ENCODE data around the gene PPP1R3F.
"Not testable (repeated sequence)": the region's sequence is repeated elsewhere in the genome, so short reads cannot be mapped to it uniquely, and the experiment has no call there.

The PPP1R3F gene

DNA sequence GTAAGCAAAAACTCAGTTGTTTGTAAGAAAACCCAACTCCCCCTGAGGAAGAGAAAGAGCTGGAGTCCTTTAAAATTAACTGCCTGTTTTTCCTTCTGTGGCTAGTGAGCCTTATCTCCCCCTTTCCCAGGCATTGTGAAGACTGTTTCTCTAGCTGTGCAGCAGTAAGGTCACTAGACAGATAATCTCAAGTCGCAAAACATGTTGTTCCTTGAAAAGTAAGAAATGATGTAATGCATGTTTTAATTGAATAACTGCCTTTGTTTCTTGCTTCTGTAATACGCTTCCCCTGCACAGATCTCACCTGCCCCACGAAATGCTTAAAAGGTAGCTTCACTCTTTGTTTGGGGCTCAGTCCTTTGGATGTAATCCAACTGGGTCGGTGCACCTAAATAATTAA lies 46.5 kb downstream of the PPP1R3F start:
- DNase-seq (ENCODE audit: low read depth), result no peak

DNA sequence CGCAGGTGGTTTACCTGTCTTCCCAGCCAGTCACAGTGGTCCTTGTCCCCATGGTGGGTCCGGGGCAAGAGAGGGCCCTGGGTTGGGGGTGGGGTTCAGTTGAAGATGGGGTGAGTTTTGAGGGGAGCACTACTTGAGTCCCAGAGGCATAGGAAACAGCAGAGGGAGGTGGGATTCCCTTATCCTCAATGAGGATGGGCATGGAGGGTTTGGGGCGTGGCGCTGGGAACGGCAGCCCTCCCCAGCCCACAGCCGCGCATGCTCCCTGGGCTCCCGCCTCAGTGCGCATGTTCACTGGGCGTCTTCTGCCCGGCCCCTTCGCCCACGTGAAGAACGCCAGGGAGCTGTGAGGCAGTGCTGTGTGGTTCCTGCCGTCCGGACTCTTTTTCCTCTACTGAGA lies 52.1 kb downstream of the PPP1R3F start, which contains the start of gene GAGE12J:
GAGE12J (plus strand) TSS at position 301 of the 400 bp plus-strand sequence. CDS start 1,157 bp downstream, outside the sequence.
- not testable (repeated sequence) for DNase-seq (ENCODE audit: low read depth)

DNA sequence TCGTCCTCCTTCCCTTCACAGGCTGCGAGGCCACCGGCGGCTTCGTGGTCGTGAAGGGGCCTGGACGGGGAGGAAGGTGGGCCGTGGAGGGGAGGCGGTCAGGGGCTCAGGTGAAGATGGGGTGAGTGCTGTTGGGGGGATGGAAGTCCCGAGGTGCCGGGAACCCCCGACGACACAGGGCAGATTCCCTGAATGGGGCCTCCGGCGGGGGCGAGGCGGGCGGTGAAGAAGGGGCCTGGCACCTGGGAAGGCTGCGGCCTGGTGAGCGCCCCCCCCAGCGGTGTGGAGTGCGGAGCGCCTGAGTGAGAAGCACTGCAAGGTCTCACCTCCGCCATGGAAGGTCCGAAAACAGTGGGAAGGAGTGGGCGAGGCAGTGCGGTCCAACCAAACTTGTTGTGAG lies 52.7 kb downstream of the PPP1R3F start:
- not testable (repeated sequence) for DNase-seq (ENCODE audit: low read depth)

DNA sequence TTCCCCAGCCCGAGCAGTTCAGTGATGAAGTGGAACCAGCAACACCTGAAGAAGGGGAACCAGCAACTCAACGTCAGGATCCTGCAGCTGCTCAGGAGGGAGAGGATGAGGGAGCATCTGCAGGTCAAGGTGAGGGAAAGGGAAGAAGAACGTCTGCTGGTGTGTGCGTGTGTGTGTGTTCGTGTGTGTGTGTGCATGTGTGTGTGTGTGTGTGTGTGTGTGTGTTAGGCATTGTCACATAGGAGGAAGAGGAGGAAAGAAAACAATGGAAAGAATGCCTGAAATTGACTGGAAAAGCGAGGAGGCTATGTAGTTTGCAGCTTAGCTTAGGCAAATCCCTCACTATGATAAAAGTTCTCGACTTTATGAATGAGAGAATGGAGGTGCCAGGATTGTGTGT lies 54.1 kb downstream of the PPP1R3F start:
- DNase-seq (ENCODE audit: low read depth), result not testable (repeated sequence)

- not testable (repeated sequence) for DNase-seq (ENCODE audit: low read depth)
Measured at GRCh38 chrX:49330421-49330820, 60.8 kb downstream of the PPP1R3F start.

- DNase-seq (ENCODE audit: low read depth), result not testable (repeated sequence)
Measured at GRCh38 chrX:49331282-49331681, 61.7 kb downstream of the PPP1R3F start, which contains the start of gene GAGE13. TSS of gene GAGE13 (plus strand) at chrX:49331582. CDS start at chrX:49332738, 1,156 bp downstream.

GRCh38 chrX:49331841-49332240 lies 62.2 kb downstream of the PPP1R3F start:
- not testable (repeated sequence) for DNase-seq (ENCODE audit: low read depth)

Data from GM04504 (cell line).